ENCODE measurements around the gene MCF2L2. TPM values are rescaled to one million over a fixed set of nuclear protein-coding genes. Genes with fewer than 3 reads are reported as not detected.

The MCF2L2 gene
- total and polyA plus RNA-seq, 2 of the 13 experiments (the other 11 are each of a cell fraction or from before 2014, with no cell fraction given) = not detected

- intact Hi-C loops (cut with micrococcal nuclease; ENCODE audit: unreplicated experiment) = no loop called here
Measured at GRCh38 chr3:183298701-183299153, 129.7 kb downstream of the MCF2L2 start.

More at GRCh38 chr3:183298701-183299153, 129.7 kb downstream of the MCF2L2 start:
- H2AFZ ChIP-seq (ENCODE audit: low read length) = no peak overlapping the region
- no peaks in the 10 kb centered on the region for H3K4me1 ChIP-seq (ENCODE audit: insufficient read depth, low read length)
- H3K27me3 ChIP-seq (ENCODE audit: control insufficient read depth in 1 of 2, insufficient read depth in 2 of 2, low read length in 2 of 2) = peaks cover 0 to 40% of the 10 kb centered on the region in 2 experiments; a peak in 4 of 5 replicates
- H3K36me3 ChIP-seq (replicated peaks in 1 of 2; ENCODE audit: control insufficient read depth in 1 of 2, insufficient read depth in 2 of 2, low read length in 2 of 2) = no peaks in the 10 kb centered on the region
- in situ Hi-C loops (cut with HindIII; ENCODE audit: extremely low pct_ligation_motif_present, low pct_unique_long_range_greater_than_20kb) = no loop called here
- H3K9ac ChIP-seq (ENCODE audit: insufficient read depth, low read depth, low read length) = no peak overlapping the region
- no peak overlapping the region for H3K4me3 ChIP-seq (replicated peaks in 1 of 3; ENCODE audit: insufficient read depth in 1 of 3, low read depth in 2 of 3, low read length in 3 of 3)
- WGBS (ENCODE audit: low lambda C conversion rate) = 24% methylated on average over 3 of the region's 5 CpGs
- POLR2A ChIA-PET = no interaction called here
- no peak overlapping the region for H3K4me2 ChIP-seq (ENCODE audit: low read depth, low read length)
- TF ChIP-seq FIP1L1 (IDR thresholded peaks at IDR 0.05; ENCODE audit: borderline replicate concordance, insufficient read depth, low read depth, low read length) (no peak), ZNF746 (CRISPR knock-in tag; IDR thresholded peaks at IDR 0.05) (no peak), POLR2AphosphoS5 (IDR thresholded peaks at IDR 0.05; ENCODE audit: low read depth, low read length) (no peak), HMGA1 (CRISPR knock-in tag; conservative IDR thresholded peaks at IDR 0.05) (no peak), E2F2 (CRISPR knock-in tag; IDR thresholded peaks at IDR 0.05; ENCODE audit: borderline replicate concordance) (no peak), ZNF282 (IDR thresholded peaks at IDR 0.05; ENCODE audit: partially characterized antibody) (no peak), EED (CRISPR knock-in tag; IDR thresholded peaks at IDR 0.05) (no peak), UBTF (CRISPR knock-in tag; IDR thresholded peaks at IDR 0.05) (no peak), ZNF562 (CRISPR knock-in tag; IDR thresholded peaks at IDR 0.05; ENCODE audit: borderline replicate concordance) (no peak), CTCF (CRISPR knock-in tag; IDR thresholded peaks at IDR 0.05) (no peak), AGO2 (optimal IDR thresholded peaks at IDR 0.05; ENCODE audit: low read depth, low read length) (no peak)
- H3K27ac ChIP-seq (ENCODE audit: extremely low read length, insufficient read depth, low read length) = no peak overlapping the region
- no peaks in the 10 kb centered on the region for H3K79me2 ChIP-seq (ENCODE audit: insufficient read depth, low read length)
- DNase-seq (ENCODE audit: low spot score) (no peak), ATAC-seq (no peak), FAIRE-seq (no peak)
- H4K20me1 ChIP-seq (ENCODE audit: insufficient read depth, low read length) = no peaks in the 10 kb centered on the region
- H3K9me3 ChIP-seq (ENCODE audit: low read length) = no peaks in the 10 kb centered on the region
- CTCF ChIA-PET (ENCODE audit: low intra/inter-chr PET ratio, low total read pairs) = no interaction called here
- BruUV-seq (replicated peaks) = no TSS peak

All from HepG2 (cell line).